HG03025 (cell line): ENCODE data around the gene CHN2.

Source experiments
- ATAC-seq: cut with Tn5 transposase; IDR thresholded peaks from one replicate; pipeline ENCODE4 v1.9.1; 2021; ENCODE audit warnings: mild to moderate bottlenecking, moderate library complexity; ENCODE audit not compliant: unreplicated experiment, low FRiP score

The CHN2 gene

GRCh38 chr7:29278337-29279069 lies 83.9 kb downstream of the CHN2 start:
- no peak for ATAC-seq

- no peak for ATAC-seq
Observed at GRCh38 chr7:29281782-29282541, 87.4 kb downstream of the CHN2 start.

GRCh38 chr7:29282819-29283414 lies 88.3 kb downstream of the CHN2 start:
- ATAC-seq: no peak

- ATAC-seq: no peak
Observed at GRCh38 chr7:29284696-29285443, 90.3 kb downstream of the CHN2 start.

- ATAC-seq: no peak
Observed at GRCh38 chr7:29285444-29285793, 90.8 kb downstream of the CHN2 start.

GRCh38 chr7:29285861-29286260 lies 91.3 kb downstream of the CHN2 start:
- no peak for ATAC-seq

- no peak for ATAC-seq
Observed at GRCh38 chr7:29287366-29287765, 92.8 kb downstream of the CHN2 start.

- ATAC-seq: no peak
Observed at GRCh38 chr7:29288181-29289091, 93.9 kb downstream of the CHN2 start.

GRCh38 chr7:29289156-29290021 lies 94.8 kb downstream of the CHN2 start:
- ATAC-seq: no peak

GRCh38 chr7:29290829-29291228 lies 96.3 kb downstream of the CHN2 start:
- no peak for ATAC-seq

GRCh38 chr7:29291723-29292618 lies 97.4 kb downstream of the CHN2 start:
- no peak for ATAC-seq

- no peak for ATAC-seq
Observed at GRCh38 chr7:29292886-29293658, 98.5 kb downstream of the CHN2 start.

- no peak for ATAC-seq
Observed at GRCh38 chr7:29296421-29296820, 101.8 kb downstream of the CHN2 start.

- ATAC-seq: no peak
Observed at GRCh38 chr7:29297194-29297890, 102.8 kb downstream of the CHN2 start.

- no peak for ATAC-seq
Observed at GRCh38 chr7:29299086-29299485, 104.5 kb downstream of the CHN2 start.

GRCh38 chr7:29300026-29300480 lies 105.5 kb downstream of the CHN2 start:
- ATAC-seq: no peak

- no peak for ATAC-seq
Observed at GRCh38 chr7:29300649-29301048, 106.1 kb downstream of the CHN2 start.
